NCI-H526 (cell line): ENCODE measurements around the gene MRPL17.
A peak's percentile ranks its signal among the peaks of the same experiment; 100 is the strongest.
"Not testable (repeated sequence)": the region's sequence is repeated elsewhere in the genome, so short reads cannot be mapped to it uniquely, and the experiment has no call there.

Experiments used
- DNase-seq, 2 experiments: peaks; one replicate each; lab custom pipeline; 2025; lab: John Stamatoyannopoulos, UW

Gene MRPL17

GRCh38 chr11:6682936-6683861 is at the start of gene MRPL17:
Gene MRPL17 (minus strand): TSS chr11:6683340. CDS start chr11:6683296, 44 bp downstream.
- DNase-seq = peak; percentile 99 to 100

GRCh38 chr11:6727971-6728760 is 45.0 kb upstream of the MRPL17 start:
- DNase-seq = no peak

GRCh38 chr11:6725386-6725896 is 42.3 kb upstream of the MRPL17 start:
- no peak for DNase-seq

GRCh38 chr11:6724013-6724412 is 40.9 kb upstream of the MRPL17 start:
- no peak for DNase-seq

GRCh38 chr11:6721343-6721742 is 38.2 kb upstream of the MRPL17 start:
- no peak for DNase-seq

GRCh38 chr11:6719576-6719975 is 36.4 kb upstream of the MRPL17 start:
- no peak for DNase-seq

- no peak for DNase-seq
Observed at GRCh38 chr11:6717426-6717825, 34.3 kb upstream of the MRPL17 start.

- DNase-seq = peak in 1 of 2 experiments; percentile 26
Observed at GRCh38 chr11:6711552-6711951, 28.4 kb upstream of the MRPL17 start.

- DNase-seq = no peak
Observed at GRCh38 chr11:6708876-6709275, 25.7 kb upstream of the MRPL17 start.

GRCh38 chr11:6705905-6706535 is 22.9 kb upstream of the MRPL17 start:
- DNase-seq = peak in 1 of 2 experiments; percentile 58

- DNase-seq = peak; percentile 39 to 80
Observed at GRCh38 chr11:6703247-6704063, 20.3 kb upstream of the MRPL17 start.

- peak in 1 of 2 experiments; percentile 8 for DNase-seq
Observed at GRCh38 chr11:6701955-6702354, 18.8 kb upstream of the MRPL17 start.

- no peak for DNase-seq
Observed at GRCh38 chr11:6695377-6695776, 12.2 kb upstream of the MRPL17 start.

- DNase-seq = no peak
Observed at GRCh38 chr11:6694229-6694535, 11.0 kb upstream of the MRPL17 start.

GRCh38 chr11:6693342-6694228 is 10.4 kb upstream of the MRPL17 start:
- no peak for DNase-seq

GRCh38 chr11:6692128-6692527 is 9.0 kb upstream of the MRPL17 start:
- DNase-seq = no peak

- DNase-seq = not testable (repeated sequence)
Observed at GRCh38 chr11:6690431-6691132, 7.4 kb upstream of the MRPL17 start.

GRCh38 chr11:6687876-6688275 is 4.7 kb upstream of the MRPL17 start:
- DNase-seq = no peak

GRCh38 chr11:6686006-6686405 is 2.9 kb upstream of the MRPL17 start:
- DNase-seq = no peak

- DNase-seq = not testable (repeated sequence)
Observed at GRCh38 chr11:6684068-6684467, 928 bp upstream of the MRPL17 start.
